Liver (tissue), 10 donors: Measurements from ENCODE around the gene BCL2. TPM values are rescaled to one million over a fixed set of nuclear protein-coding genes. Genes with fewer than 3 reads are reported as not detected.

Experiments used
- DNase-seq: peaks from one replicate; pipeline ENCODE4 v3.0.0-alpha.2; 2017; ENCODE audit warnings: low spot score
- H3K27ac ChIP-seq, 2 donors: one replicate each; pipeline ENCODE4 v1.7.0; 2013; ENCODE audit warnings: inconsistent platforms in 2 of 2, low read length in 2 of 2, control low read depth in 1 of 2, low read depth in 1 of 2, mild to moderate bottlenecking in 1 of 2
- H3K27me3 ChIP-seq, 4 donors: one replicate each; pipeline versions ENCODE4 v1.6.1 to v1.7.0; 2013; ENCODE audit warnings: low read length in 3 of 4, inconsistent platforms in 1 of 4, mild to moderate bottlenecking in 1 of 4, moderate library complexity in 1 of 4; ENCODE audit not compliant: control insufficient read depth in 4 of 4, insufficient read depth in 4 of 4
- H3K36me3 ChIP-seq, 4 donors: one replicate each; pipeline versions ENCODE4 v1.6.1 to v1.7.0; 2013; ENCODE audit warnings: low read length in 3 of 4, mild to moderate bottlenecking in 3 of 4, low read depth in 1 of 4, moderate library complexity in 1 of 4; ENCODE audit not compliant: control insufficient read depth in 4 of 4, insufficient read depth in 3 of 4
- H3K4me1 ChIP-seq, 4 donors: one replicate each; pipeline versions ENCODE4 v1.6.1 to v1.7.0; 2013; ENCODE audit warnings: low read length in 3 of 4, mild to moderate bottlenecking in 3 of 4, moderate library complexity in 1 of 4; ENCODE audit not compliant: control insufficient read depth in 4 of 4, insufficient read depth in 4 of 4
- H3K4me3 ChIP-seq, 3 donors: one replicate each; pipeline versions ENCODE4 v1.6.1 to v1.7.0; 2013; ENCODE audit warnings: low read length in 3 of 3, control low read depth in 1 of 3, low read depth in 1 of 3, mild to moderate bottlenecking in 1 of 3
- H3K9ac ChIP-seq, 2 donors: one replicate each; pipeline ENCODE4 v1.7.0; 2013; ENCODE audit warnings: low read length in 2 of 2, mild to moderate bottlenecking in 2 of 2, moderate library complexity in 2 of 2, control low read depth in 1 of 2, low read depth in 1 of 2
- H3K9me3 ChIP-seq, 4 donors: one replicate each; pipeline versions ENCODE4 v1.6.1 to v1.7.0; 2013; ENCODE audit warnings: low read length in 3 of 4; ENCODE audit not compliant: control insufficient read depth in 4 of 4
- CTCF ChIP-seq: fragments of 150-350 bp; IDR thresholded peaks from 2 replicates; pipeline ENCODE4 v1.5.1; 2017; ENCODE audit warnings: improper control_type of control experiment, low read depth, low read length; ENCODE audit not compliant: missing input control
- FOXA2 ChIP-seq: IDR thresholded peaks from 2 replicates; pipeline ENCODE4 v1.6.1; 2016; ENCODE audit warnings: antibody characterized with exemption
- NR2F2 ChIP-seq: IDR thresholded peaks from 2 replicates; pipeline ENCODE4 v1.6.1; 2016; ENCODE audit warnings: antibody characterized with exemption
- RAD21 ChIP-seq, 2 donors: IDR thresholded peaks; 2 replicates each; pipeline ENCODE4 v1.6.1; 2016; ENCODE audit warnings: antibody characterized with exemption in 2 of 2, mild to moderate bottlenecking in 2 of 2
- SP1 ChIP-seq: IDR thresholded peaks from 2 replicates; pipeline ENCODE4 v1.6.1; 2018; ENCODE audit warnings: antibody characterized with exemption, mild to moderate bottlenecking
- WGBS: extraction: QIAGEN DNeasy Blood & Tissue Kit; methylation state at CpG from one replicate; pipeline ENCODE4 v1.1.7; 2013; 5-methylcytosine and 5-hydroxymethylcytosine counted together
- polyA plus RNA-seq, 2 donors: library from polyadenylated mRNA; stranded (reverse) in 1 of 2; unstranded in 1 of 2; fragments of 200-250 nt in 1 of 2; fragments of >200 nt in 1 of 2; fragmentation: Nextera tagmentation in 1 of 2; extraction: Ambion mirVana in 1 of 2; gene quantifications; one replicate each; pipeline versions ENCODE4 v1.2.1 to v1.2.3, GENCODE V29; 2013 to 2015
- small RNA-seq: library from RNA; depleted of rRNA; stranded (forward); fragments of <200 nt; gene quantifications from one replicate; pipeline ENCODE3, GENCODE V24; 2014
- total RNA-seq, 2 donors: library from RNA; depleted of rRNA; stranded (reverse); fragments of >200 nt; gene quantifications; one replicate each; pipeline ENCODE4 v1.2.3, GENCODE V29; 2014
- donor health status: healthy.
- donor health status: healthy.
- donor health status: healthy.
- donor health status: healthy.
- donor health status: healthy.

BCL2 gene
- total and polyA plus RNA-seq, 4 donors = 0.40 to 3.9 (median 1.4) TPM

- Histone ChIP-seq H3K9me3 (no peaks in the 10 kb centered on the region), H3K36me3 (no peaks in the 10 kb centered on the region), H3K27ac (no peak overlapping the region), H3K9ac (no peak overlapping the region), H3K4me3 (no peak overlapping the region), H3K4me1 (peaks cover 0 to 10% (median 2%) of the 10 kb centered on the region in 4 donors), H3K27me3 (no peaks in the 10 kb centered on the region)
- WGBS = 65% methylated on average over 2 of the region's 2 CpGs
- DNase-seq = no peak
- TF ChIP-seq RAD21 (IDR thresholded peaks at IDR 0.05) = peak; percentile 73 to 80
- TF ChIP-seq FOXA2 = no peak
- TF ChIP-seq CTCF = peak; percentile 47
- no peak for TF ChIP-seq SP1
- no peak for TF ChIP-seq NR2F2
These were observed 246.1 kb downstream of the BCL2 start for GRCh38 chr18:63073481-63073880.

Small RNAs within 50 kb of the gene (small RNA-seq; reads per million reads assigned to genes)
- gene AC022726.1 = not detected

Other genes starting within 250 kb of the BCL2 start
- 10 to 100 TPM; 11.3 to 34.1 TPM for gene KDSR, start 47.4 kb upstream of the BCL2 start, total RNA-seq
- gene KDSR, start 47.4 kb upstream of the BCL2 start, polyA plus RNA-seq = 10 to 100 TPM; 28.7 to 37.2 TPM
- gene VPS4B, start 102.7 kb upstream of the BCL2 start, total RNA-seq = 10 to 100 TPM; 18.6 to 20.6 TPM
- gene VPS4B, start 102.7 kb upstream of the BCL2 start, polyA plus RNA-seq = 10 to 100 TPM; 12.2 to 17.7 TPM
- not detected for gene SERPINB5, start 157.2 kb upstream of the BCL2 start, total RNA-seq
- under 1 TPM in 1 of 2 donors, not detected in 1; 0.05 TPM for gene SERPINB5, start 157.2 kb upstream of the BCL2 start, polyA plus RNA-seq
- gene SERPINB12, start 222.6 kb upstream of the BCL2 start, total RNA-seq = not detected
- gene SERPINB12, start 222.6 kb upstream of the BCL2 start, polyA plus RNA-seq = not detected